ENCODE measurements around the gene DLGAP1. TPM values are rescaled to one million over a fixed set of nuclear protein-coding genes. Genes with fewer than 3 reads are reported as not detected.

The DLGAP1 gene
- total RNA-seq, 2 experiments from 2014 or later, result 0.31 to 0.36 TPM

DNA sequence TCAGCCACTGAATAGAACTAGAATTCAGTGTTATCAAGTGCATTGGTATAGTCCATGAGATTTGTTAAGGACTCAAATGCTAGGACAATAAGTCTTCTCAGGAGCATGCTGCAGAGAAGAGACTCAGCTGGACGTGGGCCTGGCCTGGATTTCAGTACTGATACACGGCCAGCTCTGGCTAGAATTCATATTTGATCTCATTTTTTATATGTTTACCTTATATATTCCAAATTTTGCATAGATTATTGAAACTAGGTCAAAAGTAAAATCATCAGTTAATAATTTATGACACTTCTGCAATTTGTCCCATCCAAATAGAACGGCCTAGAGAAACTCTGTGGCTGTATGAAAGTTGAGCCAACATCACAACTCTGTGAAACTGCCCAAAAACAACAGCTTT is 262.0 kb downstream of the DLGAP1 start:
- H3K4me3 ChIP-seq (ENCODE audit: low read length), result no peak overlapping the region
- H3K27ac ChIP-seq (ENCODE audit: low read depth in 1 of 2, low read length in 2 of 2), result no peak overlapping the region
- TF ChIP-seq, protein P1, sequence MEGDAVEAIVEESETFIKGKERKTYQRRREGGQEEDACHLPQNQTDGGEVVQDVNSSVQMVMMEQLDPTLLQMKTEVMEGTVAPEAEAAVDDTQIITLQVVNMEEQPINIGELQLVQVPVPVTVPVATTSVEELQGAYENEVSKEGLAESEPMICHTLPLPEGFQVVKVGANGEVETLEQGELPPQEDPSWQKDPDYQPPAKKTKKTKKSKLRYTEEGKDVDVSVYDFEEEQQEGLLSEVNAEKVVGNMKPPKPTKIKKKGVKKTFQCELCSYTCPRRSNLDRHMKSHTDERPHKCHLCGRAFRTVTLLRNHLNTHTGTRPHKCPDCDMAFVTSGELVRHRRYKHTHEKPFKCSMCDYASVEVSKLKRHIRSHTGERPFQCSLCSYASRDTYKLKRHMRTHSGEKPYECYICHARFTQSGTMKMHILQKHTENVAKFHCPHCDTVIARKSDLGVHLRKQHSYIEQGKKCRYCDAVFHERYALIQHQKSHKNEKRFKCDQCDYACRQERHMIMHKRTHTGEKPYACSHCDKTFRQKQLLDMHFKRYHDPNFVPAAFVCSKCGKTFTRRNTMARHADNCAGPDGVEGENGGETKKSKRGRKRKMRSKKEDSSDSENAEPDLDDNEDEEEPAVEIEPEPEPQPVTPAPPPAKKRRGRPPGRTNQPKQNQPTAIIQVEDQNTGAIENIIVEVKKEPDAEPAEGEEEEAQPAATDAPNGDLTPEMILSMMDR (IDR thresholded peaks at IDR 0.05), result no peak
- H3K9me3 ChIP-seq (ENCODE audit: control insufficient read depth in 1 of 2, insufficient read depth in 1 of 2, low read length in 2 of 2), result peaks cover 0 to 3% of the 10 kb centered on the region in 2 experiments
- no peaks in the 10 kb centered on the region for H3K36me3 ChIP-seq (ENCODE audit: insufficient read depth, low read length)
- Mint-ChIP-seq H3K4me3 (no peak overlapping the region), H3K27me3 (no peaks in the 10 kb centered on the region), H3K9me3 (no peaks in the 10 kb centered on the region), H3K36me3 (ENCODE audit: low read depth) (no peaks in the 10 kb centered on the region), H3K27ac (no peak overlapping the region), H3K4me1 (ENCODE audit: low read depth) (no peaks in the 10 kb centered on the region)
- H3K4me1 ChIP-seq (ENCODE audit: insufficient read depth, low read length), result no peaks in the 10 kb centered on the region
- H3K27me3 ChIP-seq (ENCODE audit: control insufficient read depth in 1 of 2, insufficient read depth in 2 of 2, low read length in 2 of 2), result no peaks in the 10 kb centered on the region
- POLR2A ChIA-PET, result no interaction called here
- no peak for DNase-seq
- CTCF ChIA-PET, result no interaction called here
- no peak for ATAC-seq (ENCODE audit: poor library complexity)
- intact Hi-C loops (cut with DNase I, micrococcal nuclease), result no loop called here

DNA sequence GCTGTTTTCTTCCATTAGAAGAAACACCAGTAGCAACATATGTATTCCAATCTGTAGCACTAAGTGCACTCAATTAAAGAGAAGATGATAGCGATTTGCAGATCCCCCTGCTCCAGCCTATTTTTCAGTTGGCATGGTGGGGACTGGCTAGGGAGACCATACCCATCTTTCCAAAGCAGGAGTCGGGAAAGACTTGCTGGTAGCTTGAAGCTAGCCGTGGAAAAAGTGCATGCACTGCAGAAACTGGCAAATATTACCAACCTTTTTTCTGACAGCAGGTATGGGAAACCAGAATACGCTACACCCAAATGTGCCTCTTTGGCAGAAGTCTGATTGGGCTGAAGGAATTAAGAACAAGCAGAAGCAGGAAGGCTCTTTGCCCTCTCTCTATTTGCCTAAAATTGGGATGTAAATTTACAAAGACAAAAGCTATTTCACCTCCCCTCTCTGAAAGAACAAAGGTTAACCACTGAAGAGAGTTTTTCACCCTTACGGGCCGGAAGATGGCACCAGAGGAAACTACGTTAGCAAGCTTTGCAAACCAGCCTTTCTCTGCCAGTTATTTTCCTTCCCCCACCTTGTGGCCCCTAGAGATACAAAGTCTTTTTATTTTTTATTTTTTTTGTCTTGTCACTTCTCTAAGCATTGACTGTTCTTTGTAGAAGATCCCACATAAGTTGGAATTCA is 273.1 kb downstream of the DLGAP1 start:
- H3K4me1 ChIP-seq (ENCODE audit: insufficient read depth, low read length), result no peaks in the 10 kb centered on the region
- no peaks in the 10 kb centered on the region for H3K27me3 ChIP-seq (ENCODE audit: control insufficient read depth in 1 of 2, insufficient read depth in 2 of 2, low read length in 2 of 2)
- Mint-ChIP-seq H3K4me1 (ENCODE audit: low read depth) (no peaks in the 10 kb centered on the region), H3K27ac (no peak overlapping the region), H3K9me3 (peaks cover 7% of the 10 kb centered on the region), H3K4me3 (no peak overlapping the region), H3K36me3 (ENCODE audit: low read depth) (no peaks in the 10 kb centered on the region), H3K27me3 (peaks cover 4% of the 10 kb centered on the region)
- H3K27ac ChIP-seq (ENCODE audit: low read depth in 1 of 2, low read length in 2 of 2), result no peak overlapping the region
- ATAC-seq (ENCODE audit: poor library complexity) (no peak), DNase-seq (no peak)
- intact Hi-C loops (cut with DNase I, micrococcal nuclease), result no loop called here
- no peaks in the 10 kb centered on the region for H3K9me3 ChIP-seq (ENCODE audit: control insufficient read depth in 1 of 2, insufficient read depth in 1 of 2, low read length in 2 of 2)
- no peaks in the 10 kb centered on the region for H3K36me3 ChIP-seq (ENCODE audit: insufficient read depth, low read length)
- ChIA-PET CTCF (no interaction called here), POLR2A (no interaction called here)
- TF ChIP-seq, protein P1 (IDR thresholded peaks at IDR 0.05), result no peak
- H3K4me3 ChIP-seq (ENCODE audit: low read length), result no peak overlapping the region

GRCh38 chr18:4181086-4181485 is 274.0 kb downstream of the DLGAP1 start:
- no peak overlapping the region for H3K27ac ChIP-seq (ENCODE audit: low read depth in 1 of 2, low read length in 2 of 2)
- ChIA-PET CTCF (no interaction called here), POLR2A (no interaction called here)
- H3K4me1 Mint-ChIP-seq (ENCODE audit: low read depth), result no peaks in the 10 kb centered on the region
- DNase-seq (no peak), ATAC-seq (ENCODE audit: poor library complexity) (no peak)
- H3K36me3 ChIP-seq (ENCODE audit: insufficient read depth, low read length), result no peaks in the 10 kb centered on the region
- H3K27me3 ChIP-seq (ENCODE audit: control insufficient read depth in 1 of 2, insufficient read depth in 2 of 2, low read length in 2 of 2), result no peaks in the 10 kb centered on the region
- H3K27ac Mint-ChIP-seq, result no peak overlapping the region
- H3K9me3 Mint-ChIP-seq, result peaks cover 3% of the 10 kb centered on the region
- no peak overlapping the region for H3K4me3 ChIP-seq (ENCODE audit: low read length)
- peaks cover 1% of the 10 kb centered on the region for H3K27me3 Mint-ChIP-seq
- TF ChIP-seq, protein P1 (IDR thresholded peaks at IDR 0.05), result no peak
- no peak overlapping the region for H3K4me3 Mint-ChIP-seq
- H3K4me1 ChIP-seq (ENCODE audit: insufficient read depth, low read length), result no peaks in the 10 kb centered on the region
- intact Hi-C loops (cut with DNase I, micrococcal nuclease), result no loop called here
- no peaks in the 10 kb centered on the region for H3K9me3 ChIP-seq (ENCODE audit: control insufficient read depth in 1 of 2, insufficient read depth in 1 of 2, low read length in 2 of 2)
- H3K36me3 Mint-ChIP-seq (ENCODE audit: low read depth), result no peaks in the 10 kb centered on the region

Data from CD4-positive, alpha-beta T cell (primary cell).